Panc1 (cell line): Measurements from ENCODE around the gene ZNF66. TPM values are rescaled to one million over a fixed set of nuclear protein-coding genes. Genes with fewer than 3 reads are reported as not detected.
"Not testable (repeated sequence)": the region's sequence is repeated elsewhere in the genome, so short reads cannot be mapped to it uniquely, and the experiment has no call there.

Source experiments
- ATAC-seq: fragments of 200-7000 bp; cut with Tn5 transposase; 2 replicates; pipeline ENCODE4 v1.9.1; 2020; ENCODE audit warnings: mild to moderate bottlenecking, moderate library complexity
- BruUV-seq: library from RNA; stranded (reverse); fragments of 400-500 nt; replicated peaks from 2 replicates; lab custom pipeline; 2021; lab: Mats Ljungman, UMichigan
- CTCF ChIA-PET: fragments of 300-600 bp; sonication (Branson Sonifier 250); formaldehyde crosslinking; loops from one replicate; lab custom pipeline; 2022; ENCODE audit warnings: antibody characterized with exemption; lab: Charles Lee
- POLR2A ChIA-PET: fragments of 300-600 bp; sonication (Branson Sonifier 250); formaldehyde crosslinking; loops from one replicate; lab custom pipeline; 2022; ENCODE audit warnings: antibody characterized with exemption; lab: Charles Lee
- DNase-seq: peaks from one replicate; pipeline ENCODE4 v3.0.0-alpha.2; 2010; ENCODE audit warnings: low read depth, low spot score
- H3K27ac ChIP-seq: 2 replicates; pipeline ENCODE4 v1.5.1; 2011; ENCODE audit warnings: mild to moderate bottlenecking, low read length, inconsistent platforms
- H3K27me3 ChIP-seq: fragments of 200-500 bp; sonication (Bioruptor generic); 2 replicates; pipeline ENCODE4 v1.6.0; 2014; ENCODE audit warnings: low read length, inconsistent platforms; ENCODE audit not compliant: control insufficient read depth, insufficient read depth
- H3K36me3 ChIP-seq: fragments of 200-500 bp; sonication (Bioruptor generic); 2 replicates; pipeline ENCODE4 v1.5.1; 2014; ENCODE audit warnings: inconsistent platforms, mild to moderate bottlenecking, low read length, moderate library complexity; ENCODE audit not compliant: control insufficient read depth, insufficient read depth
- H3K4me1 ChIP-seq: 2 replicates; pipeline ENCODE4 v1.5.1; 2011; ENCODE audit warnings: inconsistent platforms, mild to moderate bottlenecking, low read length, moderate library complexity; ENCODE audit not compliant: control insufficient read depth, insufficient read depth
- H3K4me3 ChIP-seq, 2 experiments: 2 replicates each; pipeline ENCODE4 v1.5.1; 2011 to 2012; ENCODE audit warnings: low read depth in 2 of 2, low read length in 2 of 2, mild to moderate bottlenecking in 2 of 2, inconsistent platforms in 1 of 2, moderate library complexity in 1 of 2
- H3K9me3 ChIP-seq: fragments of 200-500 bp; sonication (Bioruptor generic); 2 replicates; pipeline ENCODE4 v1.5.1; 2014; ENCODE audit warnings: low read depth, mild to moderate bottlenecking, inconsistent platforms, low read length, moderate library complexity; ENCODE audit not compliant: control insufficient read depth, insufficient read depth
- POLR2AphosphoS5 ChIP-seq: IDR thresholded peaks from 2 replicates; pipeline ENCODE4 v1.6.1; 2012; ENCODE audit warnings: mild to moderate bottlenecking, low read depth, low read length, moderate library complexity
- SIN3A ChIP-seq: IDR thresholded peaks from 2 replicates; pipeline ENCODE4 v1.6.1; 2012; ENCODE audit warnings: low read depth, mild to moderate bottlenecking, low read length, moderate library complexity, borderline replicate concordance; ENCODE audit not compliant: insufficient read depth
- TCF7L2 ChIP-seq: IDR thresholded peaks from 2 replicates; pipeline ENCODE4 v1.6.1; 2011; ENCODE audit warnings: mild to moderate bottlenecking, low read depth, low read length, inconsistent platforms
- in situ Hi-C: cut with HindIII; loops from 2 replicates; pipeline ENCODE4 v1.10.0; 2016; ENCODE audit warnings: low sequenced_read_pairs, low pct_unique_long_range_greater_than_20kb
- intact Hi-C: fragments of 100-400 bp; cut with micrococcal nuclease; formaldehyde crosslinking; loops from one replicate; pipeline ENCODE4 v1.10.0; 2022; ENCODE audit not compliant: unreplicated experiment
- total RNA-seq: library from RNA; stranded (reverse); gene quantifications from one replicate; pipeline ENCODE4 v1.2.1, GENCODE V29; 2021; ENCODE audit not compliant: unreplicated experiment
- TF ChIP-seq, protein P1 (sequence below): fragments of 450-650 bp; IDR thresholded peaks from 2 replicates; pipeline ENCODE4 v1.5.1; 2017; ENCODE audit warnings: mild to moderate bottlenecking
- TF ChIP-seq, protein P2 (sequence below), 2 experiments: IDR thresholded peaks; 2 replicates each; pipeline ENCODE4 v1.6.1; 2011 to 2012; ENCODE audit warnings: low read depth in 2 of 2, control low read depth in 1 of 2, low read length in 1 of 2, mild to moderate bottlenecking in 1 of 2, moderate library complexity in 1 of 2; ENCODE audit not compliant: insufficient read depth in 1 of 2

ZNF66 gene
- total RNA-seq, 1 experiment from 2014 or later: 5.3 TPM

DNA sequence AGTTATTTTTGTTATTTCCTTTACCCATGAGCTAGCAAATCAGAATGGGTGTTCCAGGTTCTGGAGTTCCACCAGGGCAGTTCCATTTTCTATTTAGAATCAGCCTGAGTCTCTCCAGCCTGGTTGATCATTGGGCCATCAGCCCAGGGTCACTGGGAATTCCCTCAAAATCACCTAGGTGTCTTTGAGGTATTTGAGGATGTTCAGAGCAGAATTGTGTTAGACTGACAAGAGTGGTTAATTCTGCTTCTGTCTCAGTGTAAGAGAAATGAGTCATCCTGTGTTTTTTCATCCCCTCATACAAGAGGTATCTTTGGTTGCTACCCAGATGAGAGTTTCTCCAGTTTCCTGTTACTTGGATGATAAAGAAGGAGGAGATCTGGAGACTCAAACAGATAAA lies 11.7 kb downstream of the ZNF66 start:
- H3K4me1 ChIP-seq: no peaks in the 10 kb centered on the region
- BruUV-seq: no TSS peak
- ChIA-PET POLR2A (no interaction called here), CTCF (no interaction called here)
- peaks cover 5% of the 10 kb centered on the region; the same call in 1 of the 2 replicates for H3K9me3 ChIP-seq
- no peaks in the 10 kb centered on the region; the same call in 1 of the 2 replicates for H3K36me3 ChIP-seq
- no peak for DNase-seq
- ATAC-seq: no peak
- TF ChIP-seq, protein P1, sequence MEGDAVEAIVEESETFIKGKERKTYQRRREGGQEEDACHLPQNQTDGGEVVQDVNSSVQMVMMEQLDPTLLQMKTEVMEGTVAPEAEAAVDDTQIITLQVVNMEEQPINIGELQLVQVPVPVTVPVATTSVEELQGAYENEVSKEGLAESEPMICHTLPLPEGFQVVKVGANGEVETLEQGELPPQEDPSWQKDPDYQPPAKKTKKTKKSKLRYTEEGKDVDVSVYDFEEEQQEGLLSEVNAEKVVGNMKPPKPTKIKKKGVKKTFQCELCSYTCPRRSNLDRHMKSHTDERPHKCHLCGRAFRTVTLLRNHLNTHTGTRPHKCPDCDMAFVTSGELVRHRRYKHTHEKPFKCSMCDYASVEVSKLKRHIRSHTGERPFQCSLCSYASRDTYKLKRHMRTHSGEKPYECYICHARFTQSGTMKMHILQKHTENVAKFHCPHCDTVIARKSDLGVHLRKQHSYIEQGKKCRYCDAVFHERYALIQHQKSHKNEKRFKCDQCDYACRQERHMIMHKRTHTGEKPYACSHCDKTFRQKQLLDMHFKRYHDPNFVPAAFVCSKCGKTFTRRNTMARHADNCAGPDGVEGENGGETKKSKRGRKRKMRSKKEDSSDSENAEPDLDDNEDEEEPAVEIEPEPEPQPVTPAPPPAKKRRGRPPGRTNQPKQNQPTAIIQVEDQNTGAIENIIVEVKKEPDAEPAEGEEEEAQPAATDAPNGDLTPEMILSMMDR: no peak
- TF ChIP-seq, protein P2, sequence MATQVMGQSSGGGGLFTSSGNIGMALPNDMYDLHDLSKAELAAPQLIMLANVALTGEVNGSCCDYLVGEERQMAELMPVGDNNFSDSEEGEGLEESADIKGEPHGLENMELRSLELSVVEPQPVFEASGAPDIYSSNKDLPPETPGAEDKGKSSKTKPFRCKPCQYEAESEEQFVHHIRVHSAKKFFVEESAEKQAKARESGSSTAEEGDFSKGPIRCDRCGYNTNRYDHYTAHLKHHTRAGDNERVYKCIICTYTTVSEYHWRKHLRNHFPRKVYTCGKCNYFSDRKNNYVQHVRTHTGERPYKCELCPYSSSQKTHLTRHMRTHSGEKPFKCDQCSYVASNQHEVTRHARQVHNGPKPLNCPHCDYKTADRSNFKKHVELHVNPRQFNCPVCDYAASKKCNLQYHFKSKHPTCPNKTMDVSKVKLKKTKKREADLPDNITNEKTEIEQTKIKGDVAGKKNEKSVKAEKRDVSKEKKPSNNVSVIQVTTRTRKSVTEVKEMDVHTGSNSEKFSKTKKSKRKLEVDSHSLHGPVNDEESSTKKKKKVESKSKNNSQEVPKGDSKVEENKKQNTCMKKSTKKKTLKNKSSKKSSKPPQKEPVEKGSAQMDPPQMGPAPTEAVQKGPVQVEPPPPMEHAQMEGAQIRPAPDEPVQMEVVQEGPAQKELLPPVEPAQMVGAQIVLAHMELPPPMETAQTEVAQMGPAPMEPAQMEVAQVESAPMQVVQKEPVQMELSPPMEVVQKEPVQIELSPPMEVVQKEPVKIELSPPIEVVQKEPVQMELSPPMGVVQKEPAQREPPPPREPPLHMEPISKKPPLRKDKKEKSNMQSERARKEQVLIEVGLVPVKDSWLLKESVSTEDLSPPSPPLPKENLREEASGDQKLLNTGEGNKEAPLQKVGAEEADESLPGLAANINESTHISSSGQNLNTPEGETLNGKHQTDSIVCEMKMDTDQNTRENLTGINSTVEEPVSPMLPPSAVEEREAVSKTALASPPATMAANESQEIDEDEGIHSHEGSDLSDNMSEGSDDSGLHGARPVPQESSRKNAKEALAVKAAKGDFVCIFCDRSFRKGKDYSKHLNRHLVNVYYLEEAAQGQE (IDR thresholded peaks at IDR 0.05; ENCODE audit: insufficient read depth in 1 of 2, low read depth in 2 of 2, low read length in 1 of 2): no peak
- TF ChIP-seq SIN3A (no peak), POLR2AphosphoS5 (no peak), TCF7L2 (no peak)
- intact Hi-C loops: no loop called here
- no peak overlapping the region for H3K4me3 ChIP-seq
- no peaks in the 10 kb centered on the region for H3K27me3 ChIP-seq
- no peak overlapping the region for H3K27ac ChIP-seq
- in situ Hi-C loops: no loop called here

DNA sequence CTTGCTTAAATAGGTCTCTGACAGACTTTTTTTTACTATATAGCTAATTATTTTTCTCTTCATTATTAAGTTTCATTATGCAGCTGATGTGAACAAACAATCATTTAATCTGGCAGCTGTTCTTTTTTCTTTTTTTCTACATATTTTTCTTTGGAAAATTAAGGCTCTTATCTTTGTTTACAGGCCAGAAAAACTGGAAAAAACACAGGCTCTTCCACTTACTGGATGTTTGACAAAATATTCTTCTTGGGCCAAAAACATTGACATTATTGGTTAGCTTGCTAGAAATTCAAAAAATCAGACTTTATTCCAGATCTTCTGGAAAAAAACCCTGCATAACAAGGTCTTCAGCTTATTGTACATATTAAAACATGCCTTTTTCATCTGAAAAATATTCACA lies 15.7 kb downstream of the ZNF66 start:
- CTCF ChIA-PET: no interaction called here
- POLR2A ChIA-PET: no interaction called here
- no peaks in the 10 kb centered on the region for H3K4me1 ChIP-seq
- TF ChIP-seq, protein P1: no peak
- no peak for TF ChIP-seq TCF7L2
- no peak for TF ChIP-seq POLR2AphosphoS5
- TF ChIP-seq, protein P2 (IDR thresholded peaks at IDR 0.05; ENCODE audit: insufficient read depth in 1 of 2, low read depth in 2 of 2, low read length in 1 of 2): no peak
- TF ChIP-seq SIN3A: no peak
- H3K4me3 ChIP-seq: no peak overlapping the region
- H3K9me3 ChIP-seq: no peaks in the 10 kb centered on the region
- in situ Hi-C loops: no loop called here
- ATAC-seq: no peak
- no peak for DNase-seq
- intact Hi-C loops: no loop called here
- no peaks in the 10 kb centered on the region for H3K27me3 ChIP-seq
- BruUV-seq: no TSS peak
- H3K36me3 ChIP-seq: peaks cover 2% of the 10 kb centered on the region; the same call in 1 of the 2 replicates
- no peak overlapping the region for H3K27ac ChIP-seq

DNA sequence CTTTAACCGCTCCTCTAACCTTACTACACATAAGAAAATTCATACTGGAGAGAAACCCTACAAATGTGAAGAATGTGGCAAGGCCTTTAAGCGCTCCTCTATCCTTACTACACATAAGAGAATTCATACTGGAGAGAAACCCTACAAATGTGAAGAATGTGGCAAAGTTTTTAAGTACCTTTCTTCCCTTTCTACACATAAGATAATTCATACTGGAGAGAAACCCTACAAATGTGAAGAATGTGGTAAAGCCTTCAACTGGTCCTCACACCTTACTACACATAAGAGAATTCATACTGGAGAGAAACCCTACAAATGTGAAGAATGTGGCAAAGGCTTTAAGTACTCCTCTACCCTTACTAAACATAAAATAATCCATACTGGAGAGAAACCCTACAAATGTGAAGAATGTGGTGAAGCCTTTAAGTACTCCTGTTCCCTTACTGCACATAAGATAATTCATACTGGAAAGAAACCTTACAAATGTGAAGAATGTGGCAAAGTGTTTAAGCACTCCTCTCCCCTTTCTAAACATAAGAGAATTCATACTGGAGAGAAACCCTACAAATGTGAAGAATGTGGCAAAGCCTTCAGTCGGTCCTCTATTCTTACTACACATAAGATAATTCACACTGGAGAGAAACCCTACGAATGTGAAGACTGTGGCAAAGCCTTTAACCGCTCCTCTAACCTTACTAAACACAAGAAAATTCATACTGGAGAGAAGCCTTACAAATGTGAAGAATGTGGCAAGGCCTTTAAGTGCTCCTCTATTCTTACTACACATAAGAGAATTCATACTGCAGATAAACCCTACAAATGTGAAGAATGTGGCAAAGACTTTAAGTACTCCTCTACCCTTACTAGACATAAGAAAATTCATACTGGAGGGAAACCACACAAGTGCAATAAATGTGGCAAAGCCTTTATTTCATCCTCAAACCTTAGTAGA lies 30.5 kb downstream of the ZNF66 start:
- H3K27me3 ChIP-seq, DNase-seq, BruUV-seq, H3K4me1 ChIP-seq, intact Hi-C loops, CTCF ChIA-PET, in situ Hi-C loops, ATAC-seq, H3K36me3 ChIP-seq, POLR2A ChIA-PET, H3K4me3 ChIP-seq, H3K27ac ChIP-seq: not testable (repeated sequence)
- peaks cover 28% of the 10 kb centered on the region; the same call in 1 of the 2 replicates for H3K9me3 ChIP-seq
